ENCODE data around the gene RPS6KA2. TPM values are rescaled to one million over a fixed set of nuclear protein-coding genes. Genes with fewer than 3 reads are reported as not detected.

The RPS6KA2 gene
- total RNA-seq, 4 donors from 2014 or later = 11.8 to 66.0 (median 19.2) TPM

DNA sequence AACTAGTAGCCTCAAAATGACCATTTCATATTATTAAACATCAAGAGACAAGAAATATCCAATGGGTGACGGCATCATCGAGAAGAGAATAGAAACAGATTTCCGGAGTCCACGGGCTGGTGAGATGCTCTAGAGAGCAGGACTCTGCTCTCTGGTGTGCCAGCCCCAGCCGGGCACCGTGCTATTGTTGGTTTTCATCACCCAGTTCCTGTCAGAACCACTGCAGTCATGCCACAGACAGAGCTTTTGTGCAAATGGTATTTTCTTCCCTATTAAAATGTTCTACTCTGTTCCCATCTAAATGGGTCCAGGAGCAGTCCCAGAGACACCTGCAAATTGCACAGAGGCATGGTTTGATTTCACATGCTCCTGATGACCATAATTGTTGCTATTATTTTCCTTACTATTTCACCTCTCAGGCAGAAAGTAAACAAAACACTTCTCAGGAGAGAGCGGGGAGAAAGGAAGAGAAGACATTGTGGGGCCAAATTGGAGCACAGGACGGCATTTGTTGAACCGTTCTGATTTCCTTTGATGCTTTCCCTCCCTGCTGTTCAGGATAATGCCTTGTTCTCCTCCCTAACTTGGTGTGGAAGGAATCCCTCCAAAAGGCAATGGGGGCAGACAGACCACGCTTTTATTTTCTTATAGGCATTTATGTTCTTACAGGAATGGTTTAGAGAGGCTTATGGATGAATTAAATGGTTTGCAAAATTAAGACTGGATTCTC, 29.2 kb downstream of the RPS6KA2 start:
- H3K36me3 ChIP-seq = no peaks in the 10 kb centered on the region
- H3K4me3 ChIP-seq = no peak overlapping the region
- peak overlapping the region in 3 of 4 donors; percentile 55 to 86 (median 74) for H3K27ac ChIP-seq
- TF ChIP-seq, protein P1, sequence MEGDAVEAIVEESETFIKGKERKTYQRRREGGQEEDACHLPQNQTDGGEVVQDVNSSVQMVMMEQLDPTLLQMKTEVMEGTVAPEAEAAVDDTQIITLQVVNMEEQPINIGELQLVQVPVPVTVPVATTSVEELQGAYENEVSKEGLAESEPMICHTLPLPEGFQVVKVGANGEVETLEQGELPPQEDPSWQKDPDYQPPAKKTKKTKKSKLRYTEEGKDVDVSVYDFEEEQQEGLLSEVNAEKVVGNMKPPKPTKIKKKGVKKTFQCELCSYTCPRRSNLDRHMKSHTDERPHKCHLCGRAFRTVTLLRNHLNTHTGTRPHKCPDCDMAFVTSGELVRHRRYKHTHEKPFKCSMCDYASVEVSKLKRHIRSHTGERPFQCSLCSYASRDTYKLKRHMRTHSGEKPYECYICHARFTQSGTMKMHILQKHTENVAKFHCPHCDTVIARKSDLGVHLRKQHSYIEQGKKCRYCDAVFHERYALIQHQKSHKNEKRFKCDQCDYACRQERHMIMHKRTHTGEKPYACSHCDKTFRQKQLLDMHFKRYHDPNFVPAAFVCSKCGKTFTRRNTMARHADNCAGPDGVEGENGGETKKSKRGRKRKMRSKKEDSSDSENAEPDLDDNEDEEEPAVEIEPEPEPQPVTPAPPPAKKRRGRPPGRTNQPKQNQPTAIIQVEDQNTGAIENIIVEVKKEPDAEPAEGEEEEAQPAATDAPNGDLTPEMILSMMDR (IDR thresholded peaks at IDR 0.05) = no peak
- intact Hi-C loops (cut with DNase I) = no loop called here
- H3K4me1 ChIP-seq = peaks cover 0 to 37% (median 17%) of the 10 kb centered on the region in 3 donors
- WGBS, 2 donors = 80 to 82% methylated on average over 9 to 10 of the region's 10 CpGs
- no peaks in the 10 kb centered on the region for H3K27me3 ChIP-seq
- no peak for DNase-seq
- H3K9me3 ChIP-seq = no peaks in the 10 kb centered on the region

- intact Hi-C loops (cut with DNase I) = no loop called here
- no peaks in the 10 kb centered on the region for H3K36me3 ChIP-seq
- TF ChIP-seq, protein P1 (IDR thresholded peaks at IDR 0.05) = no peak
- TF ChIP-seq POLR2A (IDR thresholded peaks at IDR 0.05) = no peak
- peak overlapping the region in 3 of 4 donors; percentile 61 to 86 (median 74) for H3K27ac ChIP-seq
- H3K4me1 ChIP-seq = peaks cover 0 to 43% (median 17%) of the 10 kb centered on the region in 3 donors
- H3K27me3 ChIP-seq = no peaks in the 10 kb centered on the region
- WGBS, 2 donors = 88 to 89% methylated on average over 14 to 15 of the region's 15 CpGs
- H3K9me3 ChIP-seq = no peaks in the 10 kb centered on the region
- no peak overlapping the region for H3K4me3 ChIP-seq
- DNase-seq = no peak
These were observed 30.1 kb downstream of the RPS6KA2 start for GRCh38 chr6:166596776-166597507.

DNA sequence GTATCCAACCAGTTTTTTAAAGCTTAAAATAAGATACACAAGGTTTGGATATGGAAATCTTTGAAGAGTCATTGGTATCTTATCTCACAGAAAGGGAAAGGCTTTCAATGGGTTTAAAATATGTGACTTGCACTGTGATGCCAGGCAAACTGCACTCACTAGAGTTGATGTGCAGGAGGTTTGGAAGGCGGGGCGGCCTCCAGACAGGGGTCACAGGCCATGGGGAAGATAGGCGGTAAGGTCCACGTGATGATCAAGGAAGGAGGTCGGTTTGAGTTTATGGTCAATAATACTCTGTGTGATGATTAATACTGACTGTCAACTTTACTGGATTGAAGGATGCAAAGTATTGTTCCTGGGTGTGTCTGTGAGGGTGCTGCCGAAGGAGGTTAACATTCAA, 31.1 kb downstream of the RPS6KA2 start:
- DNase-seq = no peak
- no peaks in the 10 kb centered on the region for H3K9me3 ChIP-seq
- 83 to 90% methylated on average over 5 to 6 of the region's 6 CpGs for WGBS, 2 donors
- TF ChIP-seq POLR2A (IDR thresholded peaks at IDR 0.05) = no peak
- TF ChIP-seq, protein P1 (IDR thresholded peaks at IDR 0.05) = no peak
- no peaks in the 10 kb centered on the region for H3K27me3 ChIP-seq
- intact Hi-C loops (cut with DNase I) = no loop called here
- H3K4me3 ChIP-seq = no peak overlapping the region
- H3K36me3 ChIP-seq = no peaks in the 10 kb centered on the region
- H3K27ac ChIP-seq = peak overlapping the region in 3 of 4 donors; percentile 61 to 86 (median 74)
- peaks cover 0 to 51% (median 17%) of the 10 kb centered on the region in 3 donors for H3K4me1 ChIP-seq

DNA sequence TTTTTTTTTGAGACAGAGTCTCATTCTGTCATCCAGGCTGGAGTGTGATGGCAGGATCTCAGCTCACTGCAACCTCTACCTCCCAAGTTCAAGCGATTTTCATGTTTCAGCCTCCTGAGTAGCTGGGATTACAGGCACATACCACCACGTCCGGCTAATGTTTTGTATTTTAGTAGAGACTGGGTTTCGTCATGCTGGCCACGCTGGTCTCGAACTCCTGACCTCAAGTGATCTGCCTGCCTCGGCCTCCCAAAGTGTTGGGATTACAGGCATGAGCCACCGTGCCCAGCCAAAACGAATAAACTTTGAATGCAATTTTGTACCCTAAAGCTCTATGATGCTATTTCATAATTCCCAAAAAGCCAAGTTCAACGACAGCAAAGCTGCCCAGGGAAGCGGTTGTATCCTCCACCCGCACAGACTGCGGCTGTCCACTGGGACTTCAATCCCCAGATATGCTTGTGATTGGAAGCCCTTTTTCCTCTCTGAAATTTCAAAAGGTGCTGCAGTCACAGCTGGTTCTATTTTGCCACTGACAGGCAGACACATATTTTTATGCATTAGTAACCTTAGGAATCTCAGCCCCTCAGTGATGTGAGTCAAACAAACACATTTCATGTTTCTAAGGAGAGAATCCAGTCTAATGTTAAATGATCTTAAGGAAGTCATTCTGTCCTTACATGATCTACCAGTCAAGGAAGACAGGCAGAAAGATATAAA, 31.8 kb downstream of the RPS6KA2 start:
- no peaks in the 10 kb centered on the region for H3K27me3 ChIP-seq
- WGBS, 2 donors = 82 to 87% methylated on average over 10 to 13 of the region's 13 CpGs
- no peak overlapping the region for H3K4me3 ChIP-seq
- TF ChIP-seq POLR2A (IDR thresholded peaks at IDR 0.05) = no peak
- TF ChIP-seq, protein P1 (IDR thresholded peaks at IDR 0.05) = no peak
- no peaks in the 10 kb centered on the region for H3K36me3 ChIP-seq
- H3K27ac ChIP-seq = peak overlapping the region; percentile 29 to 86 (median 68)
- intact Hi-C loops (cut with DNase I) = no loop called here
- H3K9me3 ChIP-seq = no peaks in the 10 kb centered on the region
- peaks cover 2 to 55% (median 17%) of the 10 kb centered on the region in 3 donors for H3K4me1 ChIP-seq
- no peak for DNase-seq
